K562 (cell line): ENCODE data around the gene FBLIM1.

Source experiments
- CTCF ChIP-seq, 3 experiments: IDR thresholded peaks in 2 of 3; conservative IDR thresholded peaks in 1 of 3; 2 replicates each; pipeline ENCODE4 v1.5.1; 2011 to 2012; ENCODE audit warnings: low read length in 3 of 3, mild to moderate bottlenecking in 3 of 3, control low read depth in 2 of 3, improper control_type of control experiment in 1 of 3, inconsistent platforms in 1 of 3, low read depth in 1 of 3, mixed read lengths in 1 of 3, moderate library complexity in 1 of 3; ENCODE audit not compliant: insufficient read depth in 2 of 3
- EP300 ChIP-seq: IDR thresholded peaks from 2 replicates; pipeline ENCODE4 v1.6.1; 2012; ENCODE audit warnings: low read length, improper control_type of control experiment
- EZH2 ChIP-seq: IDR thresholded peaks from 2 replicates; pipeline ENCODE4 v1.6.1; 2012; ENCODE audit warnings: low read depth, mild to moderate bottlenecking, inconsistent platforms, low read length, borderline replicate concordance
- HDAC6 ChIP-seq: IDR thresholded peaks from 2 replicates; pipeline ENCODE4 v1.6.1; 2012; ENCODE audit warnings: low read depth, mild to moderate bottlenecking, control low read depth, inconsistent platforms, low read length, moderate library complexity
- USF1 ChIP-seq: sonication (generic); formaldehyde crosslinking; IDR thresholded peaks from 2 replicates; pipeline ENCODE4 v1.9.0; 2022; ENCODE audit warnings: mild to moderate bottlenecking, missing genetic modification reagents
- ZNF174 ChIP-seq: fragments of 250-450 bp; sonication (Bioruptor Pico); IDR thresholded peaks from 2 replicates; pipeline ENCODE4 v1.4.0; 2020; ENCODE audit warnings: mild to moderate bottlenecking

- TF ChIP-seq EZH2 (no peak), HDAC6 (no peak), CTCF (IDR thresholded peaks at IDR 0.05 in 2 of 3, conservative IDR thresholded peaks at IDR 0.05 in 1 of 3; ENCODE audit: insufficient read depth in 2 of 3, low read depth in 1 of 3, low read length in 3 of 3) (no peak), ZNF174 (CRISPR knock-in tag) (no peak), USF1 (no peak), EP300 (no peak)
Observed at GRCh38 chr1:15825800-15826199, 67.2 kb downstream of the FBLIM1 start.
